RWPE1 (cell line): ENCODE measurements around the gene FCER1G.

Source experiments
- CTCF ChIA-PET: fragments of 350-600 bp; sonication (Branson Sonifier 250); formaldehyde crosslinking; extraction: SDS; loops from one replicate; lab custom pipeline; 2021; lab: Yijun Ruan, JAX
- POLR2A ChIA-PET: fragments of 400-600 bp; formaldehyde crosslinking; extraction: SDS; loops from one replicate; lab custom pipeline; 2020; ENCODE audit warnings: antibody characterized with exemption; ENCODE audit not compliant: low non-redundant PET; lab: Yijun Ruan, JAX
- DNase-seq: peaks from one replicate; pipeline ENCODE4 v3.0.0; 2012; ENCODE audit warnings: low spot score
- H3K27ac ChIP-seq: fragments of 450-650 bp; 2 replicates; pipeline ENCODE4 v1.5.1; 2017
- TF ChIP-seq, protein P1 (sequence below): fragments of 450-650 bp; conservative IDR thresholded peaks from 2 replicates; pipeline ENCODE4 v1.5.1; 2017; ENCODE audit warnings: low read depth, mild to moderate bottlenecking

Gene FCER1G

DNA sequence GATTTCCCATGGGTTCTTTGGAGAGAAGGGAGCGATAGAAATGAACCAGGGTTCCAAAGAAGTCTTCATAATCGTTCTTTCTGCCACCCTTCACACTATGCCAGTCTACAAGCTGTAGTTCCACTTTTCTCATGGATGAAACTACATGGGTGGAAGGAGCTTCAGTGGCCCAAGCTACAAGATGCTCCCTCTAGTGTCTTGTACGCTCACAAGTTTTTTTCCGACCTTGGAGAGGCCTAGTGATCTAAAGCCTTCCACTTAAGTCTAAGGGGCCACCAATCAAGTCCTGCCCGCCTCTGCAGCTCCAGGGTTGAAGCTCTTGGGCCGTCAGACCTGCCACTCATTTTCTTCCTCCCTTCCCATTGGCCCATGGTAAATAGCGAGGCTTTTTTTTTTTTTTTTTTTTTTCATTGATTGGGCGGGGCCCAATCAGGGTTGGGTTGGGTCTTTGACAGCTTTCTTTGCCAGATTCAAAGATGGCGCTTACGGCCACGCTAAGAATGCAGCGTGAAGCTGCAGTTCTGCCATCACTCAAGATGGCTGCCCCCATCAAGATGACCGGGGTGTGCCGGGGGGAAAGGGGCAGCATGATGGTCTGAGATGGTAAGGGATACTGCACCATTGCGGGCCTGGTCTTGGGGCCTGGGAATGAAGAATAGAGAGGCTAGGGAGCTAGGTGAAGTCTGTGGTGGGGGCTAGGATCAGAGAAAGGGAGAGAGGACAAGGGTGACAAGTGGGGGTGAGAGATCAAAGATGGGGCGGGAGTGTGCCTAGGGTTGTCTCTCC, 10.6 kb downstream of the FCER1G start, which contains the start of gene TOMM40L:
Gene TOMM40L, plus strand, starts transcription at position 527 of the 786 bp plus-strand sequence. CDS start 430 bp downstream, outside the sequence.
- H3K27ac ChIP-seq, result peak within 1 kb of the TSS; percentile 69
- POLR2A ChIA-PET, result interaction anchor here (0.7 to 0.8 kb wide), 2 partner anchors 23 to 156 kb away, joined by 3 to 4 read pairs; no protein-coding TSS in a partner anchor
- CTCF ChIA-PET, result interaction anchor here (0.5 to 4.9 kb wide), 11 partner anchors 10 to 156 kb away, joined by 3 to 24 read pairs (median 4); partner anchors contain the start of genes CFAP126 and NDUFS2
- peak; percentile 98 for DNase-seq
- TF ChIP-seq, protein P1, sequence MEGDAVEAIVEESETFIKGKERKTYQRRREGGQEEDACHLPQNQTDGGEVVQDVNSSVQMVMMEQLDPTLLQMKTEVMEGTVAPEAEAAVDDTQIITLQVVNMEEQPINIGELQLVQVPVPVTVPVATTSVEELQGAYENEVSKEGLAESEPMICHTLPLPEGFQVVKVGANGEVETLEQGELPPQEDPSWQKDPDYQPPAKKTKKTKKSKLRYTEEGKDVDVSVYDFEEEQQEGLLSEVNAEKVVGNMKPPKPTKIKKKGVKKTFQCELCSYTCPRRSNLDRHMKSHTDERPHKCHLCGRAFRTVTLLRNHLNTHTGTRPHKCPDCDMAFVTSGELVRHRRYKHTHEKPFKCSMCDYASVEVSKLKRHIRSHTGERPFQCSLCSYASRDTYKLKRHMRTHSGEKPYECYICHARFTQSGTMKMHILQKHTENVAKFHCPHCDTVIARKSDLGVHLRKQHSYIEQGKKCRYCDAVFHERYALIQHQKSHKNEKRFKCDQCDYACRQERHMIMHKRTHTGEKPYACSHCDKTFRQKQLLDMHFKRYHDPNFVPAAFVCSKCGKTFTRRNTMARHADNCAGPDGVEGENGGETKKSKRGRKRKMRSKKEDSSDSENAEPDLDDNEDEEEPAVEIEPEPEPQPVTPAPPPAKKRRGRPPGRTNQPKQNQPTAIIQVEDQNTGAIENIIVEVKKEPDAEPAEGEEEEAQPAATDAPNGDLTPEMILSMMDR, result peak; percentile 60

DNA sequence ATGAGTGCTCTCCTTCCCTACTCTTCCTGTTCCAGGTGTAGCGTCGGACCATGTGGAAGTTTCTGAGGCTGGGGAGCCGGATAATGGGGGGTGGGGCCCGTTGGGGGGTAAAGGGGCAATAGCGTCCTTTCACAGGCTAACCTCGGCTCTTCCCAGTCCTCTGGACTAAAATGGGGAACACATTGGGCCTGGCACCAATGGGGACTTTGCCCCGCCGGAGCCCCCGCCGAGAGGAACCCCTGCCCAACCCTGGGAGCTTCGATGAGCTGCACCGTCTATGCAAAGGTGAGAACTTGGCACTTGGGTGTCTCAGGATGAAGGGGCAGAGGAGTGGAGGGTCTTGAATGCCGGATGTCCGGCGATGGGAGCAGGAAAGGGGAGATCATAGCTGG, 11.2 kb downstream of the FCER1G start:
- CTCF ChIA-PET, result interaction anchor here (0.7 to 4.9 kb wide), 6 partner anchors 21 to 156 kb away, joined by 3 to 24 read pairs (median 5); partner anchors contain the start of gene SDHC
- POLR2A ChIA-PET, result no interaction called here
- DNase-seq, result no peak
- TF ChIP-seq, protein P1, result no peak
- H3K27ac ChIP-seq, result peak overlapping the region; percentile 69

DNA sequence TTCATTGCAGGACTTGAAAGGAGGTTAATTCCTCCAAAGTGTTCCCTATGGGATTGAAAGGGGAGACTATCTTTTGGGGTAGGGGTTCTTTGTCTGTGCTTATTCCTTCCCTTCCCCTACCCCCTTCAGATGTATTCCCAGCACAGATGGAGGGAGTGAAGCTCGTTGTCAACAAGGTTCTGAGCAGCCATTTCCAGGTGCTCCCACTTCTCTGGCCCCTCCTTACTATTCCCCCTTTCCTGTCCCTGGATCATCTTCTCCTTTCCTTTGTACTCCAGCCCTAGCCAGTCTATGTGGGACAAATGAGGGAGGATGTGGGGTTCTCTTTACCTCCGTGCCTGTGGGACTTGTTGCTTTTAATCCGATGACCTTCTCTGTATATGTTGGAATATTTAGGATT, 11.7 kb downstream of the FCER1G start:
- ChIA-PET CTCF (interaction anchor here (0.6 to 4.9 kb wide), 6 partner anchors 40 to 155 kb away, joined by 3 to 24 read pairs (median 6); partner anchors contain the start of gene SDHC), POLR2A (no interaction called here)
- DNase-seq, result peak; percentile 12
- peak overlapping the region; percentile 69 for H3K27ac ChIP-seq
- TF ChIP-seq, protein P1, result no peak

DNA sequence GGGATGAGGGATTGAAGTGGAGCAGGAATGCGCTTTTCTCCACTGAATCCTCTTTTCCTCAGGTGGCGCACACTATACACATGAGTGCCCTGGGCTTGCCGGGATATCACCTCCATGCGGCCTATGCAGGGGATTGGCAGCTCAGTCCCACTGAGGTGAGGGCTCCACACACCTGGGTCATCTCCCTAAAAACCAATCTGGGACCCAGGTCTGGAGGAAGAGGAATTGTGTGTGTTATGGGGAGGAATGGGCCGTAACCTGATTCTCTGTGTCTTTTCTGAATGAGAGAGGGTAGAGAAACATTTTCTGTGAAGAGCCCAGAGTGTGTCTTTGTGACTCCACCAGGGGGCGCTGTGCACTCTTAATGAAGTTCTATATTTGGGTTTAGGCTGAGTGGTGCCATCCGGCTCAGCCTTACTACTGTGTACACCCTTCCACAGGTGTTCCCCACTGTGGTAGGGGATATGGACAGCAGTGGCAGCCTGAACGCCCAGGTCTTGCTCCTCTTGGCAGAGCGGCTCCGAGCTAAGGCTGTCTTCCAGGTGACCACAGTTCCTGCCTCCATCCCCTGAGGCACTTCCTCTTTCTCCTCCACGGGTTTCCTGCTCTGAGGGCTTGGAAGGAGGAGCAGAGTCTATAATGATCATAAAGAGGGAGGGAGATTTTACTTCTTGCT, 12.2 kb downstream of the FCER1G start:
- peak overlapping the region; percentile 69 for H3K27ac ChIP-seq
- ChIA-PET CTCF (interaction anchor here (0.6 to 4.9 kb wide), 9 partner anchors 9 to 155 kb away, joined by 3 to 24 read pairs (median 4); partner anchors contain the start of gene SDHC), POLR2A (no interaction called here)
- TF ChIP-seq, protein P1, result peak; percentile 84
- DNase-seq, result peak; percentile 67

DNA sequence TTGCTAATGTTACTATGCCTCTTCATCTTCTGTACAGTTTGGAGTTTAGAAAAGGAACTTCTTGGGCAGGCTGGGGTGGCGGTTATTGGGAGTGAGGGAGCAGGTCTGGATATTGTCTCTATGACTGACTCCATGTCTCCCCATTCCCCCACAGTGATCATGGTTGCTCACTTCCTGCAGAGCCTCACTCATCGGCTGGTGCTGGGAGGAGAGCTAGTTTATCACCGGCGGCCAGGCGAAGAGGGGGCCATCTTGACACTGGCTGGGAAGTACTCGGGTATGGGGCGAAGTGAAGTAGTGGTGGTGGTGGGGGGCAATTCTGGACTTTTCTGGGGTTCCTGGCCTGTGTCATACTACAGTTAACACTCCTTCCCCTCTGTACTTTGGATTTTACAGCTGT, 12.9 kb downstream of the FCER1G start:
- TF ChIP-seq, protein P1, result no peak
- no peak for DNase-seq
- ChIA-PET POLR2A (no interaction called here), CTCF (interaction anchor here (0.6 to 4.9 kb wide), 5 partner anchors 8 to 154 kb away, joined by 4 to 24 read pairs (median 4); no protein-coding TSS in a partner anchor)
- peak overlapping the region; percentile 69 for H3K27ac ChIP-seq

DNA sequence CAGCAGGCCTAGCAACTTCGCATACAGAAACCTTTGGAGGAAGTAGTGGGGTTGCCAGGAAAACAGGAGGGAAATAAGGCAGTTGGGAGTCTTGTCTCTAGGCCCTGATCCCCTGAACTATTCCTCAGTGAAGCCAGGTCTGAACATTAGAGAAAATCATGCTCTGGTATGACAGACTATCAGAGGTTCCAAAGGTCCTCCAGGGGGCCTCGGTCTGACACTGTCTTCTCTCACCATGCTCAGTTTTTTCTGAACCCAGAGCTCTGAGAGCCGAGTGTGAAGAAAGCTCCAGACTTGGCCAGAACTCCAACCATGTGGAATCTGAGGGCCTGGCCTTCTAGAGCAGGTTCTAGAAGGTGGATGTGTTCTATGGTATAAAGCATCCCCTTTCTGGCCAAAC, 14.8 kb downstream of the FCER1G start:
- no peak for DNase-seq
- TF ChIP-seq, protein P1, result no peak
- POLR2A ChIA-PET, result no interaction called here
- no peak overlapping the region for H3K27ac ChIP-seq
- CTCF ChIA-PET, result interaction anchor here (0.6 to 4.9 kb wide), 4 partner anchors 36 to 152 kb away, joined by 3 to 23 read pairs (median 6); no protein-coding TSS in a partner anchor
